Measurements from ENCODE around the gene AGPAT2. TPM values are rescaled to one million over a fixed set of nuclear protein-coding genes. Genes with fewer than 3 reads are reported as not detected.
A peak's percentile ranks its signal among the peaks of the same experiment; 100 is the strongest.

The AGPAT2 gene
- total RNA-seq, 1 experiment from 2014 or later: 77.9 TPM

DNA sequence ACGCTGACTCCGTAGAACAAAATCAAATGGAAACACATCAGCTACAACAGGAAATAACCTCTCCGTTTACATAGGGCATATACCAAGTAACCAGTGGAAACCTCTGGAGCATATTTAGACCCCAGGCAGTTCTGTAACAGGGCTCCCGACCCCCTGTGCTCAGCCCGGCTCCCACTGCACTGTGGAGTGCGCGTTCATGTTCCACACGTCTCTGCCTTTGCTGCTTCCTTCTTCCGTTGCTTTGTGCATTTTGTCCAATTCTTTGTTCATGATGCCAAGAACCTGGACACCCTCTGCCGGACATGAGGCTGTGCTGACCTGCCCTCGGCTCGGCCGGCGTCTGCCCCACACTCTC, 5.9 kb upstream of the AGPAT2 start:
- no peak for TF ChIP-seq TCF7L2 (IDR thresholded peaks at IDR 0.05; ENCODE audit: low read depth, low read length)
- TF ChIP-seq, protein P1, sequence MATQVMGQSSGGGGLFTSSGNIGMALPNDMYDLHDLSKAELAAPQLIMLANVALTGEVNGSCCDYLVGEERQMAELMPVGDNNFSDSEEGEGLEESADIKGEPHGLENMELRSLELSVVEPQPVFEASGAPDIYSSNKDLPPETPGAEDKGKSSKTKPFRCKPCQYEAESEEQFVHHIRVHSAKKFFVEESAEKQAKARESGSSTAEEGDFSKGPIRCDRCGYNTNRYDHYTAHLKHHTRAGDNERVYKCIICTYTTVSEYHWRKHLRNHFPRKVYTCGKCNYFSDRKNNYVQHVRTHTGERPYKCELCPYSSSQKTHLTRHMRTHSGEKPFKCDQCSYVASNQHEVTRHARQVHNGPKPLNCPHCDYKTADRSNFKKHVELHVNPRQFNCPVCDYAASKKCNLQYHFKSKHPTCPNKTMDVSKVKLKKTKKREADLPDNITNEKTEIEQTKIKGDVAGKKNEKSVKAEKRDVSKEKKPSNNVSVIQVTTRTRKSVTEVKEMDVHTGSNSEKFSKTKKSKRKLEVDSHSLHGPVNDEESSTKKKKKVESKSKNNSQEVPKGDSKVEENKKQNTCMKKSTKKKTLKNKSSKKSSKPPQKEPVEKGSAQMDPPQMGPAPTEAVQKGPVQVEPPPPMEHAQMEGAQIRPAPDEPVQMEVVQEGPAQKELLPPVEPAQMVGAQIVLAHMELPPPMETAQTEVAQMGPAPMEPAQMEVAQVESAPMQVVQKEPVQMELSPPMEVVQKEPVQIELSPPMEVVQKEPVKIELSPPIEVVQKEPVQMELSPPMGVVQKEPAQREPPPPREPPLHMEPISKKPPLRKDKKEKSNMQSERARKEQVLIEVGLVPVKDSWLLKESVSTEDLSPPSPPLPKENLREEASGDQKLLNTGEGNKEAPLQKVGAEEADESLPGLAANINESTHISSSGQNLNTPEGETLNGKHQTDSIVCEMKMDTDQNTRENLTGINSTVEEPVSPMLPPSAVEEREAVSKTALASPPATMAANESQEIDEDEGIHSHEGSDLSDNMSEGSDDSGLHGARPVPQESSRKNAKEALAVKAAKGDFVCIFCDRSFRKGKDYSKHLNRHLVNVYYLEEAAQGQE (IDR thresholded peaks at IDR 0.05; ENCODE audit: insufficient read depth in 1 of 2, low read depth in 2 of 2, low read length in 1 of 2): no peak
- no peak for TF ChIP-seq POLR2AphosphoS5 (IDR thresholded peaks at IDR 0.05; ENCODE audit: low read depth, low read length)
- no peak for TF ChIP-seq SIN3A (IDR thresholded peaks at IDR 0.05; ENCODE audit: borderline replicate concordance, insufficient read depth, low read depth, low read length)
- TF ChIP-seq CTCF (IDR thresholded peaks at IDR 0.05): no peak
- no peak for DNase-seq (ENCODE audit: low read depth, low spot score)
- BruUV-seq (replicated peaks): no TSS peak
- intact Hi-C loops (cut with micrococcal nuclease; ENCODE audit: unreplicated experiment): no loop called here
- Histone ChIP-seq H3K9me3 (ENCODE audit: control insufficient read depth, insufficient read depth, low read depth, low read length) (no peaks in the 10 kb centered on the region), H3K4me3 (ENCODE audit: low read depth in 2 of 2, low read length in 2 of 2) (no peak overlapping the region), H3K27ac (ENCODE audit: low read length) (peak overlapping the region; percentile 66), H3K27me3 (ENCODE audit: control insufficient read depth, insufficient read depth, low read length) (no peaks in the 10 kb centered on the region), H3K4me1 (ENCODE audit: control insufficient read depth, insufficient read depth, low read length) (peaks cover 45% of the 10 kb centered on the region), H3K36me3 (ENCODE audit: control insufficient read depth, insufficient read depth, low read length) (no peaks in the 10 kb centered on the region)
- ChIA-PET CTCF (interaction anchor here (0.7 kb wide), 1 partner anchor 25 kb away, joined by 3 read pairs; no protein-coding TSS in a partner anchor), POLR2A (no interaction called here)
- no peak for ATAC-seq
- in situ Hi-C loops (cut with HindIII; ENCODE audit: low pct_unique_long_range_greater_than_20kb, low sequenced_read_pairs): no loop called here

DNA sequence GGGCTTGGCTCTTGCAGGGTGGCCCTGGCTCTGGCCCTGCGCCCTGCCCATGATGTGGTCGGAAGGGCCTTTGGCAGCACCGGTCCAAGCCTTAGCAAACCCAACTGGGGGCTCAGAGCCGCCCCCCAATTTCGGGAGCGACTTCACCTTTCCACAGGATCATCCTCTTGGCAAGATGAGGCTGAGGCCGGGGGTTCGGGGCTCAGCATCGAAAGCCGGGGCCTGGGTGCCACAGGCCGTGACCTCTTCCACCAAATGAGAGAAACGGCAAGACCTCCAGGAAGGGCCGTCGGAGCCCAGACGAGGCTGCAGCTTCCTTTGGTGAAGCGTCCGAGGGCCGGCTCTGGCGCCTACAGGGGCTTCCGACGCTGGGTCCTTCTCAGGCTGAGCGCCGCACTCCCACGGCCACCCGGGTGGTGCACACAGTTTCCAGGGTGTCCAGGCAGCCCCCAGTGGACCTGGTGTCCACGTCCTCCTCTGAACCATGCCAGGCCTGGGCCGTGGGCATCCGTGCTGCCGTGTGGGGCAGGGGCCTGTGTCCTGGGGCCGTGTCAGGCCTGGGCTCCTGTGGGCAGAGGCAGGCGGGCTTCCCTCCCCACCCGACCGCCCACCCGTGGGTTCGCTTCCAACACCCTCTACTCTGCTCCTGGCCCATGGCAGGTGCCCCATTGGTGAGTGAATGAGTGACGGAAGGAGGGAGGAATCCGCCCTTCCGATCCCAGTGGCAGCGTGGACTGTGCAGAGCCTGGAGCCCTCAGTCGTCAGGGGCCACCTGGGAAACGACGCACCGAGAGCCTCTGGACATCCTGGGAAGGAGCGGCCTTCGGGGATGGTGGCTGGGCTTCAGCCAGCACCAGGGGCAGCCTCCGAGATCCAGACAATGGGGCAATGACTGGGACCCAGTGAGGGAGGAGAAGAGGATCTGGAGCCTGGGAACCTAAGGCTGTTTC, 5.2 kb upstream of the AGPAT2 start:
- in situ Hi-C loops (cut with HindIII; ENCODE audit: low pct_unique_long_range_greater_than_20kb, low sequenced_read_pairs): no loop called here
- Histone ChIP-seq H3K36me3 (ENCODE audit: control insufficient read depth, insufficient read depth, low read length) (no peaks in the 10 kb centered on the region), H3K9me3 (ENCODE audit: control insufficient read depth, insufficient read depth, low read depth, low read length) (no peaks in the 10 kb centered on the region), H3K27ac (ENCODE audit: low read length) (peak overlapping the region; percentile 66; the same call in 1 of the 2 replicates), H3K27me3 (ENCODE audit: control insufficient read depth, insufficient read depth, low read length) (no peaks in the 10 kb centered on the region), H3K4me3 (ENCODE audit: low read depth in 2 of 2, low read length in 2 of 2) (no peak overlapping the region), H3K4me1 (ENCODE audit: control insufficient read depth, insufficient read depth, low read length) (peaks cover 47% of the 10 kb centered on the region)
- ChIA-PET CTCF (no interaction called here), POLR2A (no interaction called here)
- ATAC-seq (no peak), DNase-seq (ENCODE audit: low read depth, low spot score) (no peak)
- TF ChIP-seq TCF7L2 (IDR thresholded peaks at IDR 0.05; ENCODE audit: low read depth, low read length) (no peak), POLR2AphosphoS5 (IDR thresholded peaks at IDR 0.05; ENCODE audit: low read depth, low read length) (no peak), SIN3A (IDR thresholded peaks at IDR 0.05; ENCODE audit: borderline replicate concordance, insufficient read depth, low read depth, low read length) (no peak), CTCF (IDR thresholded peaks at IDR 0.05) (no peak)
- TF ChIP-seq, protein P1 (IDR thresholded peaks at IDR 0.05; ENCODE audit: insufficient read depth in 1 of 2, low read depth in 2 of 2, low read length in 1 of 2): no peak
- BruUV-seq (replicated peaks): no TSS peak
- intact Hi-C loops (cut with micrococcal nuclease; ENCODE audit: unreplicated experiment): no loop called here
